Skin of body (tissue), 2 donors: Measurements from ENCODE around the gene ANXA4. TPM values are rescaled to one million over a fixed set of nuclear protein-coding genes. Genes with fewer than 3 reads are reported as not detected.
A peak's percentile ranks its signal among the peaks of the same experiment; 100 is the strongest.
"Not testable (repeated sequence)": the region's sequence is repeated elsewhere in the genome, so short reads cannot be mapped to it uniquely, and the experiment has no call there.

Experiments
- DNase-seq: peaks from one replicate; lab custom pipeline; 2025; lab: John Stamatoyannopoulos, UW
- total RNA-seq: library from RNA; depleted of rRNA; stranded (reverse); fragments of >200 nt; gene quantifications from one replicate; pipeline ENCODE4 v1.2.3, GENCODE V29; 2014

The ANXA4 gene
- total RNA-seq, 1 donor from 2014 or later: 33.5 TPM

DNA sequence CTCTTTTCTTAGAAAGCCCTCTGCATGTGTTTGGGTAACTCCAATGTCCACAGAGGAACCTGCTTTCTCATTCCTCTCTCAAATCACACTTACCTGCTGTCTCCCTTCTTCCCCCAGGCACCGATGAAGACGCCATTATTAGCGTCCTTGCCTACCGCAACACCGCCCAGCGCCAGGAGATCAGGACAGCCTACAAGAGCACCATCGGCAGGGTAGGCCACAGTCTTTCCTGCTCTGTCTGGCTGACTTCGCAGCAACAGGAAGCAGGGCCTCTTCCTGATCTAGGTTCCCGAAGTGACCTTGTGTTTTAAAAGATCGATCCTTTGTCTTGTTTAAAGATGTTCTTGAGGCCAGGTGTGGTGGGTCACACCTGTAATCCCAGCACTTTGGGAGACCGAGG lies 62.5 kb downstream of the ANXA4 start:
- no peak for DNase-seq

DNA sequence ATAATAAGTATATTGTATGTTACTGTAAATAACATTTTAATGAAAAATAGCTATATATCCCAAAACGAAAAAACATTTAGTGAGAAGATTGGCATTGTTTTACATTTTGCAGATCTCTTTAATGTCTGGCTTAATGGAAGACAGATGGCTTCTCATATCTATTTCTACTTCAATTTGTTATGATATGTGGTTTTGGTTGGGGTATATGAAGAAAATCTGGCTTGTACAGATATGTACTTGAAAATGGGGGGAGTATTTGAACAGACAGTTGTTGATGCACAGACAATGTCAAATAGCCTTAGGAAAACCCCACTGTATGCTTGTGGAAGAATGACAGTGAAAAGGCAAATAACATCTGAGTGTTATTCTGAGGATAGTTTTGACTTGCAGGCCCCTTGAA lies 64.0 kb downstream of the ANXA4 start:
- no peak for DNase-seq

DNA sequence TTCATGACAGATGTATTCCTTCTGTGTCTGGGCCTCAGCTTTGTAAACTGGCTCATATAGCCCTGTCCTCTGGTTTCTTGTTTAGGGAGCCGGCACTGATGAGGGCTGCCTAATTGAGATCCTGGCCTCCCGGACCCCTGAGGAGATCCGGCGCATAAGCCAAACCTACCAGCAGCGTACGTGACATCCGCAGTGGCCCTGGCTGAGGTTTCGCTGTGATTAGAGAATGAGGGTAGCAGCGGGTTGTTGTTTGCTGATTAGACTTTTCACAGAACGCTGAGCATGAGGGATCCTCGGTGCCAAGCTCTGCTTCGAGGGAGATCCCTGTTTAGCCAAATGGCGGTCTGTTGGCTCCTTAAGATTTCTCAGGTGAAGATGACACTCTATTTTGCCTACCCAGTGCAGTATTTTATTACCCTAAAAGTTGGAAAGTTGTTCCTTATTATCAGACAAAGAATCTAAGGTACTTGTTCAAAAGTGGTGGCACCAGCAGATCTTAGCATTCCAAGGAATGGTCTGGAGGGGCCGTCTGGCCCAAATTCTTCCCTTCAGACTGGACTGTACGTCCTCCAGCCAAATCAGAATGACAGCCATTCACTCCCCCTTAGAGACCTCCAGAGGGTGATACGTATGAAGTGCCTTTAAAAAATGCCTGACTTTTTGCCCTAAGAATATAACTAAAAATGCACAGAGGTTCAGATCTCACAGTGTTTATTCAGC lies 66.0 kb downstream of the ANXA4 start:
- no peak for DNase-seq

- no peak for DNase-seq
These were observed 68.6 kb downstream of the ANXA4 start for GRCh38 chr2:69810550-69810949.

GRCh38 chr2:69811018-69811417 lies 69.1 kb downstream of the ANXA4 start:
- no peak for DNase-seq

DNA sequence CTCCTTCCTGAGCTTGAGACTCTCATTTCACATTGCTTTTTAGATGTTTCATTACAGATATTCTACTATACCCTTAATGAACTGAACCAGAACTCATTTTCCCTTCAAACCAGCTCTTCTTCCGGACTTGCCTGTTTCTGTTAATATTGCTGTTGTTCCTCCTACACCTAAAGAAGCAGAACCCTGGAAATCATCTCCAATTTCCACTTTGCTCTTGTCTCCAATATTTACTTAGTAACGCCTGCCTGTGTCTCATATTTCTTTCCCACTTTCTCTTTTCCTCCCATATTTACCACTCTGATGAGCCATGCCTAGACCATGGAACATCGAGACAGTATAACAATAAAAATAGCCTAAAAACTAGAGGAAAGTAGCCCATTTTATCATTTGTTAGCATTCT lies 69.7 kb downstream of the ANXA4 start:
- DNase-seq: no peak

GRCh38 chr2:69815717-69816116 lies 73.8 kb downstream of the ANXA4 start:
- DNase-seq: no peak

DNA sequence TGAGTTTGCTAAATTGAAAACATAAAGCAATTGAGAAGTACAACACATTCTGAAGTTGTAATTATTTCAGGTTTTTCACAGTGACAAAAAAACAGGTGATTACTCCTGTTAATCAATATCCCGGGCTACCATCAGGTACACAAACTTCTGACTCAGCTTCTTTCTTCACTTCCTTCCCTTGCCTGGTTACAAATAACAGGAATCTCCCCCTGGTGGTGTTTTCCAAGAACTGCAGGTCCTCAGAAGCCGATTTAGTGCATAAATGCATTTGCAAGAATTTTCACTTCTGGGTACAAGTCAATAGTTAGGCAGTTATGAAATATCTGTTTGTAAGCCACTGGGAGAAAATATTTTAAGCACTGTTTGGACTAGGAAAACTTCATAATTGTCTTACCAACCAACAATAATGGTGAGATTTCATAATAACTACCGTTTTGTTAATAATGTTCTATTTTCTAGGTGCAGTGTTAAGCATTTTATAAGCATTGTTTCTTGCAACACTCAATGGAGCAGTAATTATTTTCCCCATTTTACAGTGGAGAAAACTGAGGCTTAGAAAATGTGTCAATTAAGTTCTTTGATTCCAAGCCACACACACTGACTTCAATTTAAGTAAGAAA lies 75.1 kb downstream of the ANXA4 start:
- DNase-seq: peak; percentile 86

- peak; percentile 32 for DNase-seq
These were observed 76.0 kb downstream of the ANXA4 start for GRCh38 chr2:69817729-69818501.

DNA sequence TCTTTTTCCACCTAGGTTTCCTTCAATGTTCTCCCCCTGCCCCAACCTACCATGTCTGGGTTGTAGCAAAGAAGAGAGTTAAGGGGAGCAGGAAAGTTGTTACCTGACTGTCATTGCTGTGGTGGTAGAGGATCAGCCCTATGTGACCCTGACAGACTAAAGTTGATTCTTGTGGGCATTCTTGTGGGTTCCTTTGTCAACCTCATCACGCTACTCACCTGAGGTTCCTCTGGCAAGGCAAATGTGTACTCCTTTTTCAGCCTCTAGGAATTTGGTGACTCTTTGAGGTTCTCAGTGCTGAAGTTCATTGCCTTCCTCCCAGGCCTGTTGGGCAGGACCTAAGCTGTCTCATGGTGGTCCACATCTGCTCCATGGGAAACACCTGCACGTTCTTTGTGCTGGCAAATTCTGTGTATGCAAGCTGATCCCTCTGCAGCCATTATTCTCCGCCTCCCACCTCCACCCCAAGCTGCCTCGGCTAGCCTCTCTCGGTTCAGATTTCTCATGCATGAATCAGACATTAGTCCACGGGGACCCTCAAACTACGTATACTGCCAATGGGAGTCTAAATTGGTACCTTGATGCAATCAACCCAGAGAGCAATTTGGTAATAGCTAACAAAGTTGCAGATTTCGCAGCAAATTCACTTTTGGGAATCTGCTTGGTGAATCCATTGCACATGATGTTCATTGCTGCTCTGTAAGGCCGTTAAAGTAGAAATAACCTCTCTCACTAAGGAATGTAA lies 86.0 kb downstream of the ANXA4 start:
- DNase-seq: no peak

DNA sequence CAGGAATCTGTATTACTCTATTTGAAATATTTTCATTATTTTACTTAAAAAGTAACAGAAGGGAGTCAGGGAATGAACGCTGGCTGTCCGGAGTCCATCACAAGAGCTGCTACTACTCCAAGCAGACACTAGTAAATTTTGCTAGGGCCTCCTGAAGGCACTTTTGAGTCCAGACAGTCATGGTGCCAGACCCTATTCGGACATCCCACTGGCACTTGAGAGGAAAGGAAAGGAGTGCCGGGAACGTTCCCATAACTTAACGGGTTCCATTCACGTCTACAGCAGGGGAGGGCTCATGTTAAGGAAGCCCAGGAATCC lies 87.0 kb downstream of the ANXA4 start:
- DNase-seq: no peak

- peak; percentile 94 for DNase-seq
These were observed 87.5 kb downstream of the ANXA4 start, which contains the start of gene GMCL1 for GRCh38 chr2:69829256-69830044. Gene GMCL1 (plus strand): TSS chr2:69829660. CDS start chr2:69829893, 233 bp downstream.

- peak; percentile 22 for DNase-seq
These were observed 88.3 kb downstream of the ANXA4 start for GRCh38 chr2:69830045-69830905.

DNA sequence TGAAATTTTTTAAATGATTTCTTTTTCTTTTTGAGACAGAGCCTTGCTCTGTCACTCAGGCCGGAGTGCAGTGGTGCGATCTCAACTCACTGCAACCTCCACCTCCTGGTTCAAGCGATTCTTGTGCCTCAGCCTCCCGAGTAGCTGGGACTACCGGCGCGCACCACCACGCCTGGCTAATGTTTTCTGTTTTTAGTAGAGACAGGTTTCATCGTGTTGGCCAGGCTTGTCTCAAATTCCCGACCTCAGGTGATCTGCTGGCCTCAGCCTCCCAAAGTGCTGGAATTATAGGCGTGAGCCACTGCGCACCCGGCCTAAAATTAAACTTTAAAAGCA lies 88.9 kb downstream of the ANXA4 start:
- not testable (repeated sequence) for DNase-seq

GRCh38 chr2:69831354-69831905 lies 89.5 kb downstream of the ANXA4 start:
- DNase-seq: no peak

- DNase-seq: no peak
These were observed 91.8 kb downstream of the ANXA4 start for GRCh38 chr2:69833752-69834151.

- DNase-seq: no peak
These were observed 93.7 kb downstream of the ANXA4 start for GRCh38 chr2:69835666-69836065.

DNA sequence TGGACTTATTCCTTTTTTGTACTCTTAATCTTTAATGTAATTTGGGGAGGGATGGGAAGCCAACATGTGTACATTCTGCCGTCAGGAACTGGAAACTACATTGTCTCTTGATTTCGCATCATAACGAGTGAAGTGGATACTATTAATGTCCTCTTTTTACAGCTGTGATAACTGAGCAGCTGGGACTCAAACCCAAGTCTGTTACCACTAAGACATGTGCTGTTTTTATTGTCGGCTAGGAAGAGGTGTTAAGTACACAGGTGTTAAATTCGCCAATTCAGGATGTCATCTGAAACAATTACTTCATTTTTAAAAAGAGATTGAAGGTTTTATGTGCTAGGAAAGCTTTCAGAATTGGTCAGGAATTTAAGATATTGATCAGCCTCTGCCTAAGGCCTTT lies 94.4 kb downstream of the ANXA4 start:
- no peak for DNase-seq

DNA sequence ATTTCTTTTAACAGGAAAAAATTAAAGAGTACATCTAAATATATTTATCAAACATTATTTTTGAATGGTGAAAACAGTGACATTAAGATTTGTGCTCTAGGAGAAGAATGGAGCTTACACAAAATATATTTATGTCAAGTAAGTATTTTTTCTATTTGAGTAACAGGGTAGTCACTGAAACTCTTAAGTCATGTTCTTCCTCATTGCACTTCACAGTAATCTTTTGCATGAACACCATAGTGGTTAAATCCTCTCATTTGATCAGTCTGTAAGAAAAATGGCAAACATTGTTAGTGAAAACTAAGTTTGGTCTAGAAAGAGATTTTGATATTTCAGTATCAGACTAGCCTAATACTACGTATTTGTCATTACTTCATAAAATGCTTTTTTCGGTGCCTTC lies 95.6 kb downstream of the ANXA4 start:
- DNase-seq: no peak

DNA sequence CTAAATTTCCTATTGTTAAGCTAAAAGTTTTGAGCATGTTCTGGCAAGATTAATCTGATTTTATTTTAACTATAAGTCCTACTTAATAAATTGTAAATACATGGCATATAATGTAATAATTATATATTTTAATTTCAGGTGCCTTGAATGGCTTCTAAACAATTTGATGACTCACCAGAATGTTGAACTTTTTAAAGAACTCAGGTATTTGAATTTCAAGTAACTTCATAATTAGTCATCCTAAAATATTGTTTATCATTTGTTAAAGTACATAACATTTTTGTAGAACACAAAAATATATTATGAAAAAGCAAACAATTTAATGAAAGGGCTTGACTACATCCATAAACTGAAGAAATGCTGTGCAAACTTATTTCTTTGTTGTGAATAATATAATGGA lies 102.1 kb downstream of the ANXA4 start:
- no peak for DNase-seq
